ENCODE measurements around the gene ST6GALNAC3.

DNA sequence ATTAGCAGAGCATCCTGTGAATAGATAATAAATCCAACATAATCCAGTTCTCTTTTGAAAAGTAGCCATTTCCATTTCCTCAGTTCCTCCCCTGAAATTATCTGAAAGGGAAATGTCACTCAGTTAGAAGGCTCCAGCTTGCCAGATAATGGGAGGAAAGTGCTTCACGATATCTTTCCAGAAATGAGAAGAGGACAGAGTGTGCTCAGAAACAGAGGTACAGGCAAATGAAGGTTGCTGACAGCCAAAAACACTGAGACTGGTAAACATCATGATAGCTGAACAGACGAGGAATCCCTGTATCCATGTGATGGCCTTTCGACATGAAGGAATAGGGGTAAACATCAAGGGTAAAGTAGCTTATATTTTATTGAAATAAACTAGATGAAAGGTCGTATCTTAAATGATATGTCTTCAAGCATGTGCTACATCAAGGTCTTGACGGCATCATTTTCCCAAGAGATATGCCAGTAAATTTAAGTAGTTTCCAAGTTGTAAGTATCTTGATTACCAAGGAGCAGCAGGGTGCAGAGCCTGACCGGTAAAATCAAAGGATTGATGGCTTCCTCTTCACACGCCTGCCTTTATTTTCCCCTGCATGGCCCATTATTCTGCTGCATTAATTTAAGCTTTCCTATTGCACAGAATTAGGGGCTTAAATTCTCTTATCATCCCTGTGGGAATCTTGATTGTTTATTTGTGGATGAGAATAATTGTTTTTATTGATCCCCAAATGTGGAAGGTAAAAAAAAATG lies 548.4 kb downstream of the ST6GALNAC3 start:
- TF ChIP-seq, protein P1, sequence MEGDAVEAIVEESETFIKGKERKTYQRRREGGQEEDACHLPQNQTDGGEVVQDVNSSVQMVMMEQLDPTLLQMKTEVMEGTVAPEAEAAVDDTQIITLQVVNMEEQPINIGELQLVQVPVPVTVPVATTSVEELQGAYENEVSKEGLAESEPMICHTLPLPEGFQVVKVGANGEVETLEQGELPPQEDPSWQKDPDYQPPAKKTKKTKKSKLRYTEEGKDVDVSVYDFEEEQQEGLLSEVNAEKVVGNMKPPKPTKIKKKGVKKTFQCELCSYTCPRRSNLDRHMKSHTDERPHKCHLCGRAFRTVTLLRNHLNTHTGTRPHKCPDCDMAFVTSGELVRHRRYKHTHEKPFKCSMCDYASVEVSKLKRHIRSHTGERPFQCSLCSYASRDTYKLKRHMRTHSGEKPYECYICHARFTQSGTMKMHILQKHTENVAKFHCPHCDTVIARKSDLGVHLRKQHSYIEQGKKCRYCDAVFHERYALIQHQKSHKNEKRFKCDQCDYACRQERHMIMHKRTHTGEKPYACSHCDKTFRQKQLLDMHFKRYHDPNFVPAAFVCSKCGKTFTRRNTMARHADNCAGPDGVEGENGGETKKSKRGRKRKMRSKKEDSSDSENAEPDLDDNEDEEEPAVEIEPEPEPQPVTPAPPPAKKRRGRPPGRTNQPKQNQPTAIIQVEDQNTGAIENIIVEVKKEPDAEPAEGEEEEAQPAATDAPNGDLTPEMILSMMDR (IDR thresholded peaks at IDR 0.05; ENCODE audit: poor library complexity) = no peak
- no peak for TF ChIP-seq EZH2 (IDR thresholded peaks at IDR 0.05; ENCODE audit: borderline replicate concordance)

Data from hepatocyte (in vitro differentiated cells).